ENCODE data around the gene LTV1.
A peak's percentile ranks its signal among the peaks of the same experiment; 100 is the strongest.
"Not testable (repeated sequence)": the region's sequence is repeated elsewhere in the genome, so short reads cannot be mapped to it uniquely, and the experiment has no call there.

LTV1 gene

GRCh38 chr6:143842461-143842901 lies 657 bp upstream of the LTV1 start:
- DNase-seq, result no peak

DNA sequence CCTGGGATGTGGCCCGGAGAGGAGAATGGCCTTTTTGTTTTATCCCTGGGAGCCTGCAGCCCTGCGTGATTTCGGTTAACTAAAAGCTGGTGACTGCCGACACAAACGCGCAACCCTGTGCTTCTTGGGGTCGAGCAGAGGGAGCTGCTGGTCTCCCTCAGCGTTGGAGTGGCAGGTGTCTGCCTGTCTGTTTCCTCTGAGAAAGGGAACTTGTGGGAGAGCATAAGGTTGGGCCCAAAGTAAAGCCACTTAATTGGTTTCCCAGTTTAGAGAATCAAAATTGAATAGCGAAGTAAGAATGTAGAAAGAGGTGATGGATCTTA lies 500 bp downstream of the LTV1 start:
- peak; percentile 1 for DNase-seq

- DNase-seq, result no peak
Observed at GRCh38 chr6:143844006-143844405, 868 bp downstream of the LTV1 start.

GRCh38 chr6:143845033-143845432 lies 1.9 kb downstream of the LTV1 start:
- DNase-seq, result no peak

GRCh38 chr6:143851706-143852105 lies 8.6 kb downstream of the LTV1 start:
- not testable (repeated sequence) for DNase-seq

GRCh38 chr6:143855057-143855456 lies 11.9 kb downstream of the LTV1 start:
- DNase-seq, result not testable (repeated sequence)

DNA sequence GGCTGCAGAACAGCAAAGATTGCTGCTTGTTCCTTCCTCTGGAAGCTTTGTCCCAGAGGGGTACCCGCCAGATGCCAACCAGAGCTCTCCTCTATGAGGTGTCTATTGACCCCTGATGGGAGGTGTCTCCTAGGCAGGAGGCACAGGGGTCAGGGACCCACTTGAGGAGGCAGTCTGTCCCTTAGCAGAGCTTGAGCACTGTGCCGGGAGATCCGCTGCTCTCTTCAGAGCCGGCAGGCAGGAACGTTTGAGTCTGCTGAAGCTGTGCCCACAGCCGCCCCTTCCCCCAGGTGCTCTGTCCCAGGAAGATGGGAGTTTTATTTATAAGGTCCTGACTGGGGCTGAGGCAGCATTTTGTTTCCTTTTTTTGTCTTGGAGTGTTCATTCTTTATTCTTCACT lies 13.6 kb downstream of the LTV1 start:
- not testable (repeated sequence) for DNase-seq

GRCh38 chr6:143857651-143858050 lies 14.5 kb downstream of the LTV1 start:
- DNase-seq, result no peak

DNA sequence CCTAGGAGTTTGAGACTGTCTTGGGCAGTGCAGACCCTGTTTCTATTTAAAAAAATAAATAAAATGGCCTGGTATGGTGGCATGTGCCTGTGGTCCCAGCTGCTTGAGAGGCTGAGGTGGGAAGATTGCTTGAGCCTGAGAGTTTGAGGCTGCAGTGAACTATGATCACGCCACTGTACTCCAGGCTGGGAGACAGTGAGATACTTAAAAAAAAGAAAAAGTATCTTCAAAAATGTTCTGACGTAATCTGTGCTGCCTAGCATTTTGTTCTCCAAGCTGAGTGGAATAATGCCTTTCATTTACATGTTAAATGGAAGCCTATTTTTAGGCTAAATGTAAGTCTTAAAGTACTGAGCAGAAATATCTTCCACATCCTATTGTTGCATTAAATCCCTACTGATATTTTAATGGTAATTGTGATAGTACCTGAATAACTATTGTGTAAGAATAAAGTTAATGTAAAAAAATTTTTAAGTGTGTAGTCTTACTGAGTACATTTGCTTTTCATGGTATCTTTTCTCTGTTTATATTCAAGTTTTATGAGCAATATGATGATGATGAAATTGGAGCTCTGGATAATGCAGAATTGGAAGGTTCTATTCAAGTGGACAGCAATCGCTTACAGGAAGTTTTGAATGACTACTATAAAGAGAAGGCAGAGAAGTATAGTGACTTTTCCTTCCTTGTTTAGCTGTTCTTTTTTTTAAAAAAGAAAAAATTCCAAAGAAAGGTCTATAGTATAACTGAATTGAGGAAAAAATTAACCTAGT lies 16.9 kb downstream of the LTV1 start:
- no peak for DNase-seq

DNA sequence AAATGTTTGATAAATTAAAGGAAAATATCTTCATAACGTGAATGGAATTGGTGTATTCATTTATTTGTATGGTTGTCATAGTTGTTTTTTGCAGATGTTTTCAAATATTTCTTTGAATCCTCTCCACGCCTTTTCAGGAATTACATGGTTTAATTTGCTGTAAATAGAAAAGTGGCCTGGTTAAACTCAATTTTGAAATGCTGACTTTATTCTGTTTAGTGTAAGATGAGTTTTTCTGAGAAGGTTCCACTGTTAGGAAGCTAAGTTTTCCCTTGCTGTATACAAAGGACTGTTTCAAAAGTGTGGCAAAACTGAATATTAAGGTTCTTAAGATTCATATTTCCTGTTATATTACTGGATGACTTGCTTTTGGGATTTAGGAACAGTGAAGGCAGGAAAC lies 20.6 kb downstream of the LTV1 start:
- no peak for DNase-seq

DNA sequence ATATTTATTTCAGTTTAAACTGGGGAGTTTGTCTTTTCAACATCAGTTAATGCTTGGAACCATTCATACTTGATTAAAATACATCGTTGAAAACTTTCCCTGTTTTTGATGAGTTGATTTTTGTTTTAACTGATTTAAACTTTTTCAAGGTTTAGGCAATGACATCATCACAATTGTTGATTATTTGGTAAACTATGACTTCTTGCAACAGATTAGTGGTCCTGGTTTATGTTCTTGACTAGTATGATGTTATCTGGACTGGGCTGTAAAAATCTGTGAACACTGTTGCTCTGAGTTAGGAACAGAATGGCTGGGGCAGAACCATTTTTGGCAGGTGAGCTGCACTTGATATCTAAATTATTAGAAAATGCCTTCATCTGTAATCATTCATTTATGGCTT lies 21.1 kb downstream of the LTV1 start, which contains the start of gene ZC2HC1B:
ZC2HC1B (plus strand) TSS at position 241 of the 400 bp plus-strand sequence; CDS start at position 307, 66 bp downstream.
- DNase-seq, result no peak

DNA sequence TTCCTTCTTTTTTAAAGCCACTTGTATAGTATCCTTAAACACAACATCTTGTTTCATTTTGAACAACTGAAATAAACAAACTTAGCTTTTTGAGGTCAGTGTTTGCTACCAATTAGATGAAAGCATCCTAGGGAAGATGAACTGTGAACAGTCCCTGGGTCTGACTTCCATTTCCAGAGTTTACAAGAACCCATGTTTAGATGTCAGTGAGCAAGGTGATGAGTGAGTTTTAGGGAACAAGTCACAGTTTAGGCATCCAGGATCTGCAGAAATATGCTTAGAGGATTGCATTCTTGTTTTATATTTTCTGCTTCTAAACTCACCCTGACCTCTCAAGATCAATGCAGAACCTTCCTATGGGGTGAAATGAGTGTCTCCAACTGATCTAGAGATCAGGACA lies 24.1 kb downstream of the LTV1 start:
- peak; percentile 19 for DNase-seq

- not testable (repeated sequence) for DNase-seq
Observed at GRCh38 chr6:143868808-143869207, 25.7 kb downstream of the LTV1 start.

DNA sequence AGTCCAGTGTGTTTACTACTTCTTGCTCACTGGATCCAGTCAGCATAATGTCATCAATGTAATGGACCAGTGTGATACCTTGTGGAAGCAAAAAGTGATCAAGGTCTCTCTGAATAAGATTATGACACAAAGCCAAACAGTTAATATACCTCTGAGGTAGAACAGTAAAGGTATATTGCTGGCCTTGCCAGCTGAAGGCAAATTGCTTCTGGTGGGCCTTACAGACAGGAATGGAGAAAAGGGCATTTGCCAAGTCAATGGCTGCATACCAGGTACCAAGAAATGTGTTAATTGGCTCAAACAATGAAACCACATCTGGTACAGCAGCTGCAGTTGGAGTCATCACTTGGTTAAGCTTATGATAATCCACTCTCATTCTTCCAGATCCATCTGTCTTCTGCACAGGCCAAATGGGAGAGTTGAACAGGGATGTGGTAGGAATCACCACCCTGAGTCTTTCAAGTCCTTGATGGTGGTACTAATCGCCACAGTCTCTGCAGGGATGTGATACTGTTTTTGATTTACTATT lies 28.1 kb downstream of the LTV1 start:
- not testable (repeated sequence) for DNase-seq

- DNase-seq, result no peak
Observed at GRCh38 chr6:143872201-143872600, 29.1 kb downstream of the LTV1 start.

GRCh38 chr6:143873600-143873999 lies 30.5 kb downstream of the LTV1 start:
- not testable (repeated sequence) for DNase-seq

DNA sequence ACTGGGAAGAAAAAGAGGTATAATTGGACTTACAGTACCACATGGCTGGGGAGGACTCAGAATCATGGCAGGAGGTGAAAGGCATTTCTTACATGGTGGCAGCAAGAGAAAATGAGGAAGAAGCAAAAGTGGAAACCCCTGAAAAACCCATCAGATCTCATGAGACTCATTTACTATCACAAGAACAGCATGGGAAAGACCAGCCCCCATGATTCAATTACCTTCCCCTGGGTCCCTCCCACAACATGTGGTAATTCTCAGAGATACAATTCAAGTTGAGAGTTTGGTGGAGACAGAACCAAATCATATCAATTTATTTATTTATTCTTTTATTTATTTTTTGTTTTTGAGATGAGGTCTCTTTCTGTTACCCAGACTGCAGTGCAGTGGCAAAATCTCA lies 31.4 kb downstream of the LTV1 start:
- not testable (repeated sequence) for DNase-seq

DNA sequence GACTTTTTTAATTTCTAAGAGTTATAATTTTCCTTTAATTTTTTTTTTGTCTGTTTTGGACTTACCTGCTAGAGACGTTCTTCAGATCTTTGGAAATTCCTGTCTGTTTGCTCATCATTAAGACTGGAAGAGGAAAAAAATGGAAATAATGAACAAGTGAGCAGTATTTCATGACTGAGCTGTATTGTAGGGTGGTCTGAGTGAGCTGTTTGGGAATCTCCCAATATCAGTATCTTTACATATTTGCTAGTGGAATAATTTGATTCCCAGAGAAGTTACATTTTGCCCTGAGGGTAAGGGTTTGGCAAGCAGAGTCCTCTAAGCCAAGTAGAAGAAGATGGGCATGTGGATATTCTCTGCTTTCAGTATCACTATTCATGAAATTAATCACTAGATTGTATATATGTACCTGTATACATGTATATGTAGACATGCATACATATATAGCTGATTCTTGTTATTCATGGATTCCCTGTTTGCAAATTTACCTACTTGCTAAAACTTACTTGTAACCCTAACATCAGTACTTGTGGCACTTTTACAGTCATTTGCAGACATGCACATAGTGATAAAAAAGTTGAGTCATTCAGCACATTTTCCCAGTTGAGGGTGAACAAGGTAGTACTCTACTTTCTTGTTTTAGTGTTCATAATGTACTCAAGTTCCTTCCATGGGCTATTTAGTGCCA lies 34.6 kb downstream of the LTV1 start:
- no peak for DNase-seq

- no peak for DNase-seq
Observed at GRCh38 chr6:143878272-143878760, 35.2 kb downstream of the LTV1 start.

DNA sequence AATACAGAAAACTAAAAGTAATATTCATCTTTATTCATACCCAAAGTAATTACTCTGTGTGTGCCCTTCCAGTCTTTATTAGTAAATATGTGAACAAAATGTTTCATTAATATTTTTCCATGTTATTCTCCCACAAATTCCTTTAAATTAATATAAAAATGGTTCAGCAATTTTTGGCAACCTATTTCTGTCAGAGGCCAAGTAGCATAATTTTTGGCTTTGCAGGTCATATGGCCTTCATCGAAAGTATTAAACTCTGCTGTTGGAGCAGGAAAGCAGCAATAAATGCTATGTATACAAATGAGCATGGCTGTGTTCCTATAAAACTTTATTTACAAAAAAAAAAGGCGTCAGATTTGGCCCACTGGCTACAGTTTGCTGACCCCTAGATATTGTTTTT lies 37.3 kb downstream of the LTV1 start:
- DNase-seq, result no peak

GRCh38 chr6:143882401-143882930 lies 39.3 kb downstream of the LTV1 start:
- DNase-seq, result no peak

- peak; percentile 54 for DNase-seq
Observed at GRCh38 chr6:143884216-143884900, 41.2 kb downstream of the LTV1 start.

DNA sequence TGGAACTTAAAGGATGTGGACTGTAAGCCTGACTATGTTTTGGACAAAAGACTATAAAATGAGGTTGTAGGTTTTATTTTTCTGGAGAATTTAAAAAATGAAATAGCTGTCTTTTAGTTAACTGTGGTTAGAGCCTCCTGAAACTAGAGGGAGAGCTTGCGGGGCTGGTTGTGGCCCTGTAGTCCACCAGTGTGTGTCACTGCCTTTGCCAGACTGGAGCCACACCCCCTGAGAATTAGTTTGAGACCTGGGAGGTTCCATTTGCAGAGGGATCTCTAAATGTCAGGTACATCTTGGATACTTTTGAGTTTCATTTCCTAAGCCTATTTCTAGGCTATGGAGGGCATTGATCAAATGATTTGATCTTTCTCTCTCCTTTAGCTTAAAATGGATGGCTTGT lies 42.0 kb downstream of the LTV1 start:
- DNase-seq, result no peak

Measured in fibroblast of skin of abdomen (primary cell).